Activated T-helper 9 cell treated with anti-CD3 and anti-CD28 coated beads, Interleukin-2, amount 50 U/mL, for 16 hours (primary cell): ENCODE data around the gene NUP62.
"Not testable (repeated sequence)": the region's sequence is repeated elsewhere in the genome, so short reads cannot be mapped to it uniquely, and the experiment has no call there.

ENCODE experiments used
- DNase-seq: peaks from one replicate; pipeline ENCODE4 v3.0.0-alpha.2; 2020; ENCODE audit warnings: low read depth

Gene NUP62

GRCh38 chr19:49929121-49929610, at the start of gene NUP62, which contains the start of gene ATF5:
TSS of gene NUP62 (minus strand) at chr19:49929504. CDS start at chr19:49909807, 19,697 bp downstream.
TSS of gene ATF5 (plus strand) at chr19:49929205. CDS start at chr19:49930851, 1,646 bp downstream.
- peak; percentile 89 for DNase-seq

- DNase-seq, result no peak
These were observed 49.0 kb upstream of the NUP62 start for GRCh38 chr19:49978324-49978723.

- no peak for DNase-seq
These were observed 48.6 kb upstream of the NUP62 start for GRCh38 chr19:49977881-49978280.

DNA sequence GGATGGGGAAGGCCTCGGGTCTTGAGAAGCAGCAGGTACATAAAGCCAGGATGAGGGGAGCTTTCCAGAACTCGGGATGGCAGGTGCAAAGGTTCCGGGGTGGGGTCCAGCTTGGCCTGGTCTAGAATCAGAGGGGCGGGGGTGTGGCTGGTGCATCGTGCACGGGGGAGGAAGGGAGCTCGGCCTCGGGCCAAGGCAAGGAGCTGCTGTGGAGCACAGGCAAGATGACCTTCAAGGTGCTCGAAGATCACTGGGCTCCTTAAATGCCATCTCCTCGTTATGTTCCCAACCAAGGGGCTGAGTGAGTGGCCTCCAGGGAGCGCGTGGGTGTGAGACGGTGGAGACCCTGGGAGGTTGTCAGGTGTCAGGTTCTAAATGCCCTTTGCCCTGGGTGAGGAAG, 47.8 kb upstream of the NUP62 start:
- DNase-seq, result no peak

- no peak for DNase-seq
These were observed 47.2 kb upstream of the NUP62 start for GRCh38 chr19:49976496-49976895.

- no peak for DNase-seq
These were observed 45.7 kb upstream of the NUP62 start for GRCh38 chr19:49975051-49975450.

GRCh38 chr19:49973987-49974386, 44.7 kb upstream of the NUP62 start:
- no peak for DNase-seq

GRCh38 chr19:49972841-49973240, 43.5 kb upstream of the NUP62 start:
- no peak for DNase-seq

- DNase-seq, result no peak
These were observed 42.7 kb upstream of the NUP62 start for GRCh38 chr19:49971991-49972411.

- not testable (repeated sequence) for DNase-seq
These were observed 40.1 kb upstream of the NUP62 start for GRCh38 chr19:49969355-49969754.

- no peak for DNase-seq
These were observed 39.1 kb upstream of the NUP62 start for GRCh38 chr19:49968279-49968922.

DNA sequence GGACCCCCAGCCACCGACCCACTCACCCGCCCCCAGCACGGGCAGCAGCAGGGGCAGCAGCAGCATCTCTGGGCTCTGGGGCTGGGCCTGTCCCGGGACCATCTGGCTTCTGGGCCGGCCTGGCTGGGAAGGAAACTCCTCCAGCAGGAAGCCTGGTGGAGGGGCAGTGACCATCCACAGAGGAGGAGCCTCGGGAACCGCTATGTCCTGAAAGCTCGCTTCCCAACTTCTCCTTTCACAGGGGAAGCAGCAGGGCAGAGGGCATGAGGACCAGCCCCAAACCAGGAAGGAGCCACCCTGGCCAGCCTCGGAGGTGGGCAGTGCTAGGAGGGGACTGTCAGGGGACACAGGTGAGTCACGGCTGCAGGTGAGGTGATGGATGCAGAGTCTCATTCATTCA, 31.7 kb upstream of the NUP62 start, which contains the start of gene SIGLEC11:
TSS of gene SIGLEC11 (minus strand) at position 193 of the 400 bp plus-strand sequence. CDS start at position 102, 91 bp downstream.
- DNase-seq, result not testable (repeated sequence)

DNA sequence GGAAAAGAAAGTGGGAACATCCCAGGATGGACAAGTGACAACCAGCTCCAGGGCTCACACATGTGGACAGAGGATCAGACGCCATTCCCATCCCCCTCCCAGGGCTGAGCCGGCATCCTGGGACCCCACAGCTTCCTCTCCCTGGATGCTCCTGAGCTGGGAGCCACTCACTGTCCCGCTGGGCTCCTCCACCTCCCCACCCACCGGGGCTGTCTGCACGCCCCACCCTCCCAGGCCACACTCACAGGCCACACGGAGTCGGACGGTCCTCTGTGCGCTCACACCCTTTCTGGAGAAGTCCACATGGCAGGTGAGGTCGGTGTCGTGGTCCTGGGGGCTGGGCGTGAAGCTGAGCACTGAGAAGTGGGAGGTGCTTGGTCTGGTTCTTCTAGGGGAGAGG, 30.6 kb upstream of the NUP62 start:
- not testable (repeated sequence) for DNase-seq

DNA sequence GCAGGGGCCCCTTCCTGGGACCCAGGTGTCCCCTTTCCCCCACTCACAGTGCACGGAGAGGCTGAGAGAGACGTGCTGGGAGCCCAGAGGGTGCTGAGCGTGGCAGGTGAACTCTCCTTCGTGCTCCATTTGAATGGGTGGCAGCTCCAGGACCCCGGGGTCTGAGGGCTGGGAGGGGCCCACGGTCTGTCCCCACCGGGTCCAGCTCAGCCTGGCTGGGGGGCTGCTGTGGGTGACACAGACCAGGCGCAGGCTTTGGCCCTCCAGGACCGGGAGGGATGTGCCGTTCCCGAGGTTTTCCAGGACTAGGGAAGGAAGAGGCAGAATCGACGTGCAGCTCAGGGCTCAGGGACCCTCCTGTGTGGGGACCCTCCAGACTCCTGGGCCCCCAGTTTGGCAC, 29.3 kb upstream of the NUP62 start:
- DNase-seq, result not testable (repeated sequence)

DNA sequence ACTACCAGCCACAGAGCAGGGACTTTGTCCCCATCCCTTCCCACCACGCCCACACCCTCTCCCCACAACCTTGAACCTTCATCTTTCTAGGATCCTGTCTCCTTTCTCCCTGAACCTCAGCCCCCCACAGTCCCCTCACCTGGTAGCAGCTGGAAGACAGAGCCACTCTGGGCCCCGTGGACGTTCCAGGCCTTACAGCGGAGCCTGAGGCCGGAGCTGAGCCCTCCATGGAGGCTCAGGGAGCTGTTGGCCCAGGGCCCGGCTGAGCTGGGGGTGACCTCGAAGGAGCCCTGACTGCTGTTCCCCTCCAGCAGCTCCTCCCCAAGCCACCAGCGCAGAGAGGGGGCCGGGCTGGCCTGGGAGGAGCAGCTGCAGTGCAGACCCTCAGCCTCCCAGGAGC, 28.8 kb upstream of the NUP62 start:
- not testable (repeated sequence) for DNase-seq

GRCh38 chr19:49957262-49957915, 28.1 kb upstream of the NUP62 start:
- no peak for DNase-seq

DNA sequence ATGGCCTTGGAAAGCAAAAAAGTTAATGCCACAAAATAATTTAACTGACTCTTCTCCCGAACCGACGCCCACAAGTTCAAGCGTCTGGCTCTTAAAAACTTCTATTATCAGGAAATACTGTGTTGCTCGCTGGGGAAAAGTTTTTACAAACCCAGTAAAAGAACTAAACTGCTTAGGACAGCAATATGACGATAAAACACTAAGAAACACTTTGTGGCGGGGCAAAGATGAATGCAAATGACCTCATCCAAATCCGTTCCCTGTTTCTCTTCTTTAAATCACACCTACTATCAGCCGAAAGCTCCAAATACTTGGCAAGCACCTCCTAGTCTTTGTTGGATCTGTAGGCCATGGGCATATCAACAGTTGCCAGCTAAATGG, 26.8 kb upstream of the NUP62 start:
- no peak for DNase-seq

GRCh38 chr19:49954933-49955332, 25.6 kb upstream of the NUP62 start:
- no peak for DNase-seq

GRCh38 chr19:49954092-49954829, 25.0 kb upstream of the NUP62 start:
- DNase-seq, result no peak

- no peak for DNase-seq
These were observed 24.1 kb upstream of the NUP62 start for GRCh38 chr19:49953416-49953815.

- no peak for DNase-seq
These were observed 23.6 kb upstream of the NUP62 start for GRCh38 chr19:49952906-49953305.

DNA sequence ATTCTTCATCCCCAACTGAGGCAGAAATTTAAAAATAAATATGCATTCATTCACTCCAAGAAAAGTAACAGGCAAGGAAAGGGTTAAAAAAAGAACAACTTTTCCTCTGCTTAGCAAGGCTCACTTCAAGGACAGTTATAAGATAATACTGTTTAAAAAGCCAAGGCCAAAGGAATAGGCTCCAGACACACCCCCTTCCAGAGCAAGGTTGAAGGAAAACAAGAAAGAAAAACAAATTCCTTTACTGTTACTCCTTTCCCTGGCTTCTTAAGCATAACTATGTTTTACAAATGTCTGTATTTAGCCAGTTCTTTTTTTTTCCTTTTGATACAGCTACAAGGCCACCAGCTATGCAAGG, 23.2 kb upstream of the NUP62 start:
- no peak for DNase-seq
